ENCODE data around the gene RHOBTB3. TPM values are rescaled to one million over a fixed set of nuclear protein-coding genes. Genes with fewer than 3 reads are reported as not detected.

Gene RHOBTB3
- total and polyA plus RNA-seq, 2 donors (not counting 3 experiments of a cell fraction or from before 2014, with no cell fraction given), result 44.1 to 52.1 TPM

- peak overlapping the region; percentile 39 for H2AFZ ChIP-seq (ENCODE audit: low read depth, low read length)
Observed at GRCh38 chr5:95778713-95779436, 47.7 kb downstream of the RHOBTB3 start.

More at GRCh38 chr5:95778713-95779436, 47.7 kb downstream of the RHOBTB3 start:
- Histone ChIP-seq H3K36me3 (ENCODE audit: control insufficient read depth in 2 of 2, extremely low read depth in 1 of 2, insufficient read depth in 2 of 2, low read length in 2 of 2) (peaks cover 0 to 3% of the 10 kb centered on the region in 2 experiments), H3K27me3 (ENCODE audit: control insufficient read depth in 2 of 2, insufficient read depth in 2 of 2, low read length in 2 of 2) (no peaks in the 10 kb centered on the region), H3K79me2 (ENCODE audit: control insufficient read depth, insufficient read depth, low read length) (no peaks in the 10 kb centered on the region), H3K9me3 (replicated peaks; ENCODE audit: control insufficient read depth, insufficient read depth, low read length) (no peaks in the 10 kb centered on the region), H3K4me2 (ENCODE audit: insufficient read depth, low read length) (peak overlapping the region; percentile 34), H4K20me1 (replicated peaks; ENCODE audit: control insufficient read depth, extremely low read depth, insufficient read depth, low read length) (no peaks in the 10 kb centered on the region), H3K4me1 (ENCODE audit: control insufficient read depth, extremely low read depth, insufficient read depth, low read length) (peaks cover 15% of the 10 kb centered on the region), H3K9ac (replicated peaks; ENCODE audit: extremely low read depth, insufficient read depth, low read length) (no peak overlapping the region), H3K4me3 (replicated peaks in 1 of 3; ENCODE audit: insufficient read depth in 1 of 3, low read depth in 1 of 3, low read length in 3 of 3) (no peak overlapping the region), H3K27ac (ENCODE audit: insufficient read depth, low read depth, low read length) (peak overlapping the region; percentile 39), H3K9me1 (replicated peaks; ENCODE audit: control insufficient read depth, extremely low read depth, insufficient read depth, low read length) (no peaks in the 10 kb centered on the region)
- intact Hi-C loops (cut with micrococcal nuclease) (no loop called here), dilution Hi-C loops (cut with MboI; ENCODE audit: extremely low pct_ligation_motif_present, low sequenced_read_pairs) (no loop called here)
- TF ChIP-seq POLR2AphosphoS5 (IDR thresholded peaks at IDR 0.05; ENCODE audit: insufficient read depth, low read depth, low read length) (no peak), POLR2A (IDR thresholded peaks at IDR 0.05; ENCODE audit: low read depth, low read length) (no peak), GATA2 (IDR thresholded peaks at IDR 0.05; ENCODE audit: insufficient read depth, insufficient read length, low read depth, low read length) (no peak), CTCF (IDR thresholded peaks at IDR 0.05; ENCODE audit: extremely low read depth in 1 of 2, insufficient read depth in 1 of 2, low read depth in 1 of 2, low read length in 2 of 2) (no peak), MYC (IDR thresholded peaks at IDR 0.05; ENCODE audit: low read depth, low read length) (no peak), JUN (IDR thresholded peaks at IDR 0.05; ENCODE audit: borderline replicate concordance, insufficient read depth, insufficient read length, low read depth) (no peak)
- DNase-seq (ENCODE audit: low read depth, low spot score) (no peak), FAIRE-seq (no peak)
- ChIA-PET CTCF (interaction anchor here (0.8 to 3.9 kb wide), 12 partner anchors 10 to 135 kb away, joined by 3 to 62 read pairs (median 6); partner anchors contain the start of genes RFESD and RHOBTB3), POLR2A (no interaction called here)
- no TSS peak for BruUV-seq (replicated peaks)

Measured in endothelial cell of umbilical vein (primary cell).